Activated T-helper 1 cell treated with anti-CD3 and anti-CD28 coated beads, Interleukin-12 subunit alpha, Interleukin-12 subunit beta, Interleukin-2, Interleukin-4 antibody, amounts not matched to agents 30 ng/mL and 10 ng/mL and 1 ng/mL, durations not matched to agents 14 hours and 24 hours and 36 hours (primary cell): ENCODE results near the gene JARID2. TPM values are rescaled to one million over a fixed set of nuclear protein-coding genes. Genes with fewer than 3 reads are reported as not detected.
"Not testable (repeated sequence)": the region's sequence is repeated elsewhere in the genome, so short reads cannot be mapped to it uniquely, and the experiment has no call there.

Source experiments
- DNase-seq: peaks from one replicate; pipeline ENCODE4 v3.0.0; 2021; ENCODE audit warnings: low spot score
- H3K27ac Mint-ChIP-seq: one replicate; pipeline ENCODE4 v1.8.0; 2021; ENCODE audit warnings: mild to moderate bottlenecking, mixed read lengths
- H3K27me3 Mint-ChIP-seq: one replicate; pipeline ENCODE4 v1.8.0; 2022; ENCODE audit warnings: mild to moderate bottlenecking, moderate library complexity, mixed read lengths; ENCODE audit not compliant: insufficient read depth
- H3K36me3 Mint-ChIP-seq: one replicate; pipeline ENCODE4 v1.8.0; 2021; ENCODE audit warnings: low read depth, mixed read lengths
- H3K4me1 Mint-ChIP-seq: one replicate; pipeline ENCODE4 v1.8.0; 2021; ENCODE audit warnings: low read depth, mixed read lengths
- H3K4me3 Mint-ChIP-seq: one replicate; pipeline ENCODE4 v1.8.0; 2021; ENCODE audit warnings: mild to moderate bottlenecking, moderate library complexity, mixed read lengths
- H3K9me3 Mint-ChIP-seq: one replicate; pipeline ENCODE4 v1.8.0; 2021; ENCODE audit warnings: mixed read lengths
- intact Hi-C: fragments of 100-400 bp; cut with micrococcal nuclease; formaldehyde crosslinking; loops from one replicate; pipeline ENCODE4 v1.15.1; 2024
- total RNA-seq: library from RNA; stranded (reverse); gene quantifications from 2 replicates; pipeline ENCODE4 v1.2.3, GENCODE V29; 2022

Gene JARID2
- total RNA-seq, 1 donor from 2014 or later, result 60.5 TPM

DNA sequence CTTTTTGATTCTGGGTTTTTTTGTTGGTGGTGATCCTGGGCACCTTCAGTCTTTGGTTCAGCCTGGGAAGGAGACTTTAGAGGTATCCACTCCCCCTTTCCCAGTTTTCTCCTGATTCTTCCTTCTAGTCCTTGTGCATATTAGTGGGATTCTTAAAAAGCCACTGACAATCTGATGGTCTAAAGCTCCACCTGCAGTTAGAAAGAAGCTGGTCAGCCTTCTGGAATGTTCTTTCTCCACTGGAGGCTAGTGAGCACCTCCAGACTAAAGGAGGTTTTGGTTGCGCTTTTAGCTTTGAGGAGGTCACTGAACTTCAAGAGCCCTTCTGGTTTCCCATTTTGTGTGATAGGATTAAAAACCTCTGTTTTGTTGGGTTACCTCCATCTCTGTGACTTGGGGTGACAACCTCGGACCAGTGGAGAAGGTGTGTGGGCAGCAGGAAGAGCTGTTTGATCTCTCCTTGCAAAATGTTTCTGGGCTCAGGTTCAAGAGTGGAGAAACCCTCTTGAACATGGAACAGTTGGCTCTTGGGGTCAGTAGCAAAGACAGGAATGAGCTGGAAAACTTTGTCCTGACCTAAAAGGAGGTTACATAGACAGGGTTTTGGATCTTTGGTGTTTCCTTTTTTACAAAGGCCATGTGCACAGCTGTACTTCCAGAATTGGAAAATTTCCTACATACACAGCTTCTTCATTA is 29.0 kb downstream of the JARID2 start:
- DNase-seq, result no peak
- Mint-ChIP-seq H3K27me3 (no peaks in the 10 kb centered on the region), H3K4me1 (peaks cover 65% of the 10 kb centered on the region), H3K9me3 (no peaks in the 10 kb centered on the region), H3K4me3 (no peak overlapping the region), H3K36me3 (peaks cover 18% of the 10 kb centered on the region), H3K27ac (no peak overlapping the region)
- intact Hi-C loops, result no loop called here

DNA sequence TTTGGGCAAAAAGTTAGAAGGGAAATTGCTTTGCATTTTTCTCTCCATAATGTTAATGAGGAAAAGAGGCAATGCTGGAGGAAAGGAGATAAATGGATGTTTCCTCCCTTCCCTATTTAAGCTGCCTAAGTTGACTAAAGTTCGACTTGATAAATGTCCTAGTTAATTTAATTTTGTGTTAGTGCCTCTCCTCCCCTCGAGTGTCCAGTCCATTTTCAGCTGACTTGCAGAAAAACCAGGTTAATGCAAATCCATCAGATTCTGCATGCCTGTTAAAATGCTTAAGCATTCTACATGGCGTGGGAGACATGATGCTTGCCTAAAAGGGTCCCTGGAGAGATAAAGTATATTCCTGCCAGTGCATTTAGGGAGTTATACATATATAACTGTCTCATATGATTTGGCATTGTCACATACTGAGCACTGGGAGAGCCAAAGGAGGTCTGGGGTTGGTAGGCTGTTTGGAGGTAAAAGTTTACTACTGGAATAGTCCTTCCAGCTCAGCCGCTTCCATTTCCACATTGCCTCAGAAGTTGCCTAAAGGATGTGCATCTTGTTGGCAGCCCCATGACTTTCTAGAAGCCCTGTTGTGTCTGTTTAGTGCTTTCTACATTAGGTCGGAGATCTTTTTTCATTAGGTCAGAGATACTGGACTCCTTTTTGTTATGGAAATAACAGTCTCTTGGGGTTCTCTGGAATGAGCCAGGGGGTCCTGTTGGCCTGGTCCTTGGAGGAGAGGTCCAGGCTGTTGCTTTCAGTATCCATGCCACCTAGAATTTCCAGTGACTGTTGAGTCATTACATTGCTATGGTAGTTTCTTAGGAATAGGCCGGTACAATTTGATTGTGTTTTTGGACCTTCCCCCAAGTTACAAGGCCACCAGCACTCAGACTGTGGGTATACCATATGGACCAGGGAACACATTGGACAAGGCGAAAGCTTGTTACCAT is 30.4 kb downstream of the JARID2 start:
- H3K4me1 Mint-ChIP-seq, result peaks cover 64% of the 10 kb centered on the region
- intact Hi-C loops, result no loop called here

DNA sequence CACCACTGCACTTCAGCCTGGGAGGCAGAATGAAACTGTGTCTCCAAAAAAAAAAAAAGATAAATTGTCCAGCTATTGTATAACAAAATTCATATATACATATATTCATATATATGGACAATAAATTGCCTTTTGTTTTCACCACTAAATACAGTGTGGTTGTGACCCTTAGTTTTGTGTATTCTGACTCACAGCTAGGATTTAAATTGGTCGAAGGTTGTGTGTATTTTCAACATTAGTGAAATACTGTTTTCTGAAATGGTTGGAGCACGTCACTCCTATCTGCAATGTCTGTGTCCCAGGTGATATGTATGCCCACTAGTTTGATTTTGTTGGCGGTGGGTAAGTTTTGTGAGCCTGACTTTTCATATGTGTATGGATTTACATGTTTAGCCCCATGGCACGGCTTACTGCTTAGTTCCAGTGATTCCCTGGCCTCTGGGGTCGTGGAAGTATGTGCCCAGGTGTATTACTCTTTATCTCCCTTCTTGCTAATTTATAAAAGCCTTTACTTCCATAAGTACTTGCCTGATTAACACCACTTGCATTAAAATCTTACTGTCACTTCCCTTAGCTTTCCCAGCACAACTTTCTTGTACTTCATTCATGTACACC is 33.3 kb downstream of the JARID2 start:
- Mint-ChIP-seq H3K4me1 (peaks cover 65% of the 10 kb centered on the region), H3K27ac (no peak overlapping the region), H3K9me3 (no peaks in the 10 kb centered on the region), H3K4me3 (no peak overlapping the region), H3K27me3 (no peaks in the 10 kb centered on the region), H3K36me3 (peaks cover 18% of the 10 kb centered on the region)
- no peak for DNase-seq
- intact Hi-C loops, result no loop called here

More for the DNA sequence above, 30.4 kb downstream of the JARID2 start:
- no peak for DNase-seq
- H3K27ac Mint-ChIP-seq, result no peak overlapping the region
- H3K4me3 Mint-ChIP-seq, result no peak overlapping the region
- no peaks in the 10 kb centered on the region for H3K27me3 Mint-ChIP-seq
- H3K9me3 Mint-ChIP-seq, result no peaks in the 10 kb centered on the region
- H3K36me3 Mint-ChIP-seq, result peaks cover 19% of the 10 kb centered on the region

DNA sequence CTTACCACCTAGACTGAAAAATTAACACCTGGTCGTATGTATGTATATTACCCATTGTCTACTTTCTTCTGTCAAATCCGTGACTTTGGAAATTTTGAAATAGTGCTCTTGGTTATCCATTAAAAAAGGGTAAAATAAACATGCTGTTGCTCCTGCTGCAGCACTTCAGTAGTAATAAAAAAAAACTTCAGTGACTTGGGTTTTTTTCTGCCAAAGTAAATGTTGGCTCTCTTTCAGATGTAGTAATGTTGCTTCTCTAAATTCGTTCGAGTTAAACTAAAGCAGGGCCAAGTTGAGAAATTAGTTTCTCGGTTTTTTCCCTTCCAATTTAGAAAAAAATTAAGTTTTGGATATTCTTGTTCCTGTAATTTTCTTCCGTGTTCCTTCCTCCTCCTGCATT is 34.2 kb downstream of the JARID2 start:
- H3K4me3 Mint-ChIP-seq, result no peak overlapping the region
- H3K36me3 Mint-ChIP-seq, result peaks cover 13% of the 10 kb centered on the region
- intact Hi-C loops, result no loop called here
- no peaks in the 10 kb centered on the region for H3K27me3 Mint-ChIP-seq
- no peak for DNase-seq
- H3K27ac Mint-ChIP-seq, result no peak overlapping the region
- no peaks in the 10 kb centered on the region for H3K9me3 Mint-ChIP-seq
- peaks cover 62% of the 10 kb centered on the region for H3K4me1 Mint-ChIP-seq

DNA sequence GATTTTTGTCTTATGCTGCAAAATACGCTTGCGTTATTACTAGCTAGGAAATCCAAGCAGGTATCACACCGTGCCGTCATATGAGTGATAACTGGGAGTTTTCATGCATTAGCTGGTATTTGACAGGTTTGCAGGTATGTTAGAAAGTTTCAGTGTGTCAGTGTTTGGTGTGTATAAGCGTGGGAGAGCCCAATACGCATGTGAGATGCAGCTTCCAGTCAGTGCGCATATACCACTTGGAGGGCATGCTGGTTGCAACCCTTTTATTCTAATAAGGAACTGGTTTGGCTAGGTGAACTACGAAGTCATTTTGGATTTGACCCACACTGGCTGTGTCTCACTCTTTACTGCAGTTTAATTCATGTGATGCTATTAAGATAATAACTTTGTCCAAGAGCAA is 35.1 kb downstream of the JARID2 start:
- Mint-ChIP-seq H3K27ac (no peak overlapping the region), H3K4me1 (peaks cover 61% of the 10 kb centered on the region), H3K36me3 (peaks cover 13% of the 10 kb centered on the region), H3K9me3 (no peaks in the 10 kb centered on the region), H3K27me3 (no peaks in the 10 kb centered on the region), H3K4me3 (no peak overlapping the region)
- intact Hi-C loops, result no loop called here
- DNase-seq, result no peak

DNA sequence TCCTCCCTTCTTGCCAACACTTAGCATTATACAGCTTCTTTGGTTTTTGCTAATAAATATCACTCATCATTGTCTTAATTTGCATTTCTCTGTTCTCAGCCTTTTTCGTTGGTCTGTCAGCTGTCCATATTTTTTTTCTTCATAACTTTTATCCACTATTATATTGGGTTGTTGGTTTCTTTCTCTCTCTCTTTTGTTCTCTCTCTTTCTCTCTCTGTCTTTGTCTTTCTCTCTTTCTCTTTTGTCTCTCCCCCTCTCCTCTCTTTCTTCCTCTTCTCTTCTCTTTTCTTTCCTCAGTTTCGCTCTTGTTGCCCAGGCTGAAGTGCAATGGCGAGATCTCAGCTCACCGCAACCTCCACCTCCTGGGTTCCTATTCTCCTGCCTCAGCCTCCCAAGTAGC is 36.5 kb downstream of the JARID2 start:
- intact Hi-C loops, result no loop called here
- H3K4me3 Mint-ChIP-seq, result no peak overlapping the region
- no peak for DNase-seq
- peaks cover 13% of the 10 kb centered on the region for H3K36me3 Mint-ChIP-seq
- no peak overlapping the region for H3K27ac Mint-ChIP-seq
- H3K9me3 Mint-ChIP-seq, result no peaks in the 10 kb centered on the region
- peaks cover 53% of the 10 kb centered on the region for H3K4me1 Mint-ChIP-seq
- no peaks in the 10 kb centered on the region for H3K27me3 Mint-ChIP-seq

DNA sequence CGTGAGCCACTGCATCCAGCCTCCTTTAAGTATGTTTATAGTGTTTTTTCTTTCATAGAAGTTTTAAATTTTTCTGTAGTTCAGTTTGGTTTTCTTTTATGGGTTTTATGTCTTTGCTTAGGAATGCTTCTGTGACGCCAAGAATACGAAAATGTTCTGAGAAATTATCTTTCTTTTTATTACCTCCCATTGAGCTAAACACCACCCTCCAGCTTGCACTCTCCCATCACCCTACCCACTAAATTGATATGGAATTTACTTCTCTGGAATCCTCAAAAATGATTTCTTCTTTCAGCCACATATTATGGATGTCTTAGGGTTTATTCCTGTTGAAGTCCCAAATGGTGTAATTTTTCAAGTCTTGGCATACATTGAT is 38.1 kb downstream of the JARID2 start:
- peaks cover 21% of the 10 kb centered on the region for H3K36me3 Mint-ChIP-seq
- H3K4me3 Mint-ChIP-seq, result no peak overlapping the region
- H3K27me3 Mint-ChIP-seq, result no peaks in the 10 kb centered on the region
- intact Hi-C loops, result no loop called here
- no peak overlapping the region for H3K27ac Mint-ChIP-seq
- H3K4me1 Mint-ChIP-seq, result peaks cover 65% of the 10 kb centered on the region
- no peaks in the 10 kb centered on the region for H3K9me3 Mint-ChIP-seq
- DNase-seq, result no peak

DNA sequence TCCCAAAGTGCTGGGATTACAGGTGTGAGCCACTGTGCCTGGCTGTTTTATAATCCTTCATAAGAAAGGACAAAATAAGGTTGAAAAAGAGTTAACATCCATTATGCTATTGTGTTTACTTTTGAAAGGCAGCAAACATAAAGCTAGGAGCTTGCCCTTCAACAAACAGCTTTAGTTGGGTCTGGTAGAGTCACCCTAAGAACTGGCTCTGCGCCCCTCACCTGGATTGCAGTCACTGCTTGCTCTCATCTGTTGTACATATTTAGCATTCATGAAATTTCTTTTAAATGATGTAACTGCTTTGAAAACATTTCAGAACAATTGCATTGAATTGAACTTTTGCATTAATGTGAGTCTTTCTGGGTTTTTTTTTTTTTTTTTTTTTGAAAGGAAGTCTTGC is 38.9 kb downstream of the JARID2 start:
- H3K4me3 Mint-ChIP-seq, result no peak overlapping the region
- no peaks in the 10 kb centered on the region for H3K9me3 Mint-ChIP-seq
- DNase-seq, result no peak
- H3K36me3 Mint-ChIP-seq, result peaks cover 19% of the 10 kb centered on the region
- no peak overlapping the region for H3K27ac Mint-ChIP-seq
- no peaks in the 10 kb centered on the region for H3K27me3 Mint-ChIP-seq
- H3K4me1 Mint-ChIP-seq, result peaks cover 64% of the 10 kb centered on the region
- intact Hi-C loops, result no loop called here

DNA sequence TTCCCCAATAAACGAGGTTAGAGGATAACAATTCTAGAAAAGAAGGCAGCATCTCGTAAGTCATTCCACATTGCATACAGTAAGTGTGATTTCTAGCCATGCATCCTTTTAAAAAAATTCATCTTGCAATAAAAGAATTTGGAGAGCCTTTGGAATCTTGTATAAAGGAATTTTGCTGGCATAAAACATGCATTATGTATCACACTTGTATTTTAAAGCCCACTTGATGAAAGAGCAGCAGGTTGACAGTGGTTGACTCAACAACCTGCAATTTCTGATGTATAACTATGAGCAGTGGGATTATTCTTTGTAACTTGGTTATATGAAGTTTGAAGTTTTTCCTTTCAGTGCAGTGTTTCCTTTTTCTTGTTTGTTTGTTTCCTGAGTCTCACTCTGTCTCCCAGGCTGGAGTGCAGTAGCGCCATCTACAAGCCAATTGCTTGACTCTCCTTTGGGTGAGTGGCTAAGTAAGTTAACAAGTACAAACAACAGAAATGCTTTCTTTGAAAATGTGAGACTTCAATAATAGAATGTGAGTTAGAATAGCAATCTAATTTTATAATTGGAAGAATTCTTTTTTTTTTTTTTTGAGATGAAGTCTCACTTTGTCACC is 39.9 kb downstream of the JARID2 start:
- H3K4me1 Mint-ChIP-seq, result peaks cover 62% of the 10 kb centered on the region
- H3K27ac Mint-ChIP-seq, result no peak overlapping the region
- DNase-seq, result no peak
- no peak overlapping the region for H3K4me3 Mint-ChIP-seq
- intact Hi-C loops, result no loop called here
- H3K9me3 Mint-ChIP-seq, result no peaks in the 10 kb centered on the region
- peaks cover 21% of the 10 kb centered on the region for H3K36me3 Mint-ChIP-seq
- H3K27me3 Mint-ChIP-seq, result no peaks in the 10 kb centered on the region

DNA sequence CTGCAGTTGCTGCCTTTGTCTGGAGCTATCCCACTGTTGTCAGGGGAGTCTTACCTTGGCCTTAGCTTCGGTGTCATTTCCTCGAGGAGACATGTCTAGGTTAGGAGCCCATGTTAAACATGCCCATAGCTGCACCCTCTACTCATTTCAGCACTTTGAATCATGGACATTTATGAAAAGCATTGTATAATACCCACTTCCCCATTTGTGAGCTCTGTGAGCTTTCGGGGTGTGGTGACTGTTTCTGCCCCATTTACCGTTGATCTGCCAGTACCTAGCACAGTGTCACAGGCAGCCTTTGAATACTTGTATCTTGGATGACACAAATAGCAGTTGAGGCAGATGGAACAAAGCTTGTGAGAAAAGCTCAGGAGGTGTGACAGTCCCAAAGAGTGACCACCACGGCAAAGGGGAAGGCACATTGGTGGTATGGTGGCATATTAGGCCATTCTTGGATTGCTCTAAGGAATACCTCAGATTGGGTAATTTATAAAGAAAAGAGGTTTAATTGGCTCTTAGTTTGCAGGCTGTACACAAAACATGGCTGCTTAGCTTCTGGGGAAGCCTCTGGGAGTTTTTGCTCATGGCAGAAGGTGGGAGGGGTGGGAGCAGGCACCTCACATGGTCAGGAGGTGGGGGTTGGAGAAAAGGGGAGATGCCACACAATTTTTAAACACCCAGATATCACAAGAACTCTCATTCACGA is 42.0 kb downstream of the JARID2 start:
- Mint-ChIP-seq H3K4me3 (no peak overlapping the region), H3K4me1 (peaks cover 63% of the 10 kb centered on the region), H3K9me3 (no peaks in the 10 kb centered on the region), H3K27ac (peak overlapping the region; percentile 53), H3K27me3 (peaks cover 1% of the 10 kb centered on the region), H3K36me3 (peaks cover 26% of the 10 kb centered on the region)
- no peak for DNase-seq
- intact Hi-C loops, result no loop called here

DNA sequence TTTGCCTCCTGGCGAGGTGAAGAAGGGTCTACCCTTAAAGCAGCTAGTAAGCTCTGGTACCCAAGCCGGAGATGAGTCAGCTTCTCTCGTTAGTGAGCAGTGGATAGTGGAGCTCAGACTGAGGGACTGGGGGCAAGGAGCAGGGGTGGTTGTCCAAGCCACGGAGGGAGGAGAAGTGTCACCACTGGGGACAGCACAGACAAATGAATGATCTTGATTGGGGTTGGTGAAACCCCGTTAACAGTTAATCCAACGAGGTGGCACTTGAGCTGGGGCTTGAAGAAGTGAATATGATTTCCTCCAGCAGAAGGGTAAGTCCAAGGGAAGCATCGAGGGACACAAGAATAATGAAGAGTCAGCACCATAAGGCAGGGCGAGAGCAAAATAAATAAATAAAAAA is 43.0 kb downstream of the JARID2 start:
- Mint-ChIP-seq H3K9me3 (no peaks in the 10 kb centered on the region), H3K4me3 (no peak overlapping the region), H3K27ac (peak overlapping the region; percentile 76), H3K36me3 (peaks cover 34% of the 10 kb centered on the region), H3K27me3 (peaks cover 2% of the 10 kb centered on the region), H3K4me1 (peaks cover 73% of the 10 kb centered on the region)
- DNase-seq, result no peak
- intact Hi-C loops, result no loop called here

DNA sequence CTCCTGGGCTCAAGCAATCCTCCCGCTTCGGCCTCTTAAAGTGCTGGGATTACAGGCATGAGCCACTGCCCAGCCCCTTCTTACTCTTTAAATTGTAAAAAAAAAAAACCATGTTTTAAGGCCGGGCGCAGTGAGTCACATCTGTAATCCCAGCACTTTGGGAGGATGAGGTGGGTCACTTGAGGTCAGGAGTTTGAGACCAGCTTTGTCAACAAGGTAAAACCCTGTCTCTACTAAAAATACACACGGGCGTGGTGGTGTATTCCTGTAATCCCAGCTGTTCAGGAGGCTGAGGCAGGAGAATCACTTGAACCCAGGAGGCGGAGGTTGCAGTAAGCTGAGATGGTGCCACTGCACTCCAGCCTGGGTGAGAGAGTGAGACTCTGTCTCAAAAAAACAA is 43.6 kb downstream of the JARID2 start:
- Mint-ChIP-seq H3K4me1 (peaks cover 73% of the 10 kb centered on the region), H3K36me3 (peaks cover 37% of the 10 kb centered on the region), H3K27ac (peak overlapping the region; percentile 29)
- intact Hi-C loops, DNase-seq, H3K27me3 Mint-ChIP-seq, H3K4me3 Mint-ChIP-seq, H3K9me3 Mint-ChIP-seq: not testable (repeated sequence)
